Liver (tissue), 3 donors: ENCODE measurements around the gene FCRL6.

Experiments
- ATF3 ChIP-seq: IDR thresholded peaks from 2 replicates; pipeline ENCODE4 v1.6.1; 2016; ENCODE audit warnings: antibody characterized with exemption
- CTCF ChIP-seq: fragments of 150-350 bp; IDR thresholded peaks from 2 replicates; pipeline ENCODE4 v1.5.1; 2017; ENCODE audit warnings: improper control_type of control experiment, low read depth, low read length; ENCODE audit not compliant: missing input control
- EGR1 ChIP-seq, 2 donors: IDR thresholded peaks; 2 replicates each; pipeline ENCODE4 v1.6.1; 2016 to 2018; ENCODE audit warnings: antibody characterized with exemption in 2 of 2, low read depth in 2 of 2
- GABPA ChIP-seq, 2 donors: IDR thresholded peaks in 1 of 2; conservative IDR thresholded peaks in 1 of 2; 2 replicates each; pipeline ENCODE4 v1.6.1; 2016; ENCODE audit warnings: antibody characterized with exemption in 2 of 2, mild to moderate bottlenecking in 1 of 2, moderate library complexity in 1 of 2
- JUND ChIP-seq, 2 donors: IDR thresholded peaks; 2 replicates each; pipeline ENCODE4 v1.6.1; 2016; ENCODE audit warnings: antibody characterized with exemption in 2 of 2
- MAX ChIP-seq: IDR thresholded peaks from 2 replicates; pipeline ENCODE4 v1.6.1; 2016; ENCODE audit warnings: antibody characterized with exemption
- REST ChIP-seq: IDR thresholded peaks from 2 replicates; pipeline ENCODE4 v1.6.1; 2016; ENCODE audit warnings: antibody characterized with exemption, mild to moderate bottlenecking
- SP1 ChIP-seq: IDR thresholded peaks from 2 replicates; pipeline ENCODE4 v1.6.1; 2018; ENCODE audit warnings: antibody characterized with exemption, mild to moderate bottlenecking
- TAF1 ChIP-seq: conservative IDR thresholded peaks from 2 replicates; pipeline ENCODE4 v1.6.1; 2016; ENCODE audit warnings: antibody characterized with exemption, mild to moderate bottlenecking
- YY1 ChIP-seq: IDR thresholded peaks from 2 replicates; pipeline ENCODE4 v1.6.1; 2016; ENCODE audit warnings: antibody characterized with exemption, mild to moderate bottlenecking
- TF ChIP-seq, protein P1 (sequence below): IDR thresholded peaks from 2 replicates; pipeline ENCODE4 v1.6.1; 2016; ENCODE audit warnings: antibody characterized with exemption
- donor health status: healthy.
- donor health status: healthy.

DNA sequence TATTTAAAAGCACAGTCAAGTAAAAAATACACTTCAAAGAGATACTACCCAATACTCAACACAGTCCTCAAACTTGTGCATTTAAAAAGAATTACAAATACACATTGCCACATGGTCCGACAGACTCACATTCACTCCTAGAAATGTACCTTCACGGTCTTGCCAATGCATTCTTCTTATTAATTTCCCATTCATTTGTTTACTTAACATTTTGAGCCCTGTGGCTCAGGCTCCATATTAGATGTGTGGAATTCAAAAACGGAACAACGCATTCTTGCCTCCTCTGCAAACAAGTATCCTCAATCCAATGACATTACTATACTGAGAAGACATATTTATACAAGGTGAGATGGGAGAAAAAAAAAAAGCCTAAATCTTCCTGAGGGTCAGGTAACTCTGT, 23.9 kb upstream of the FCRL6 start:
- no peak for TF ChIP-seq CTCF
- no peak for TF ChIP-seq REST
- no peak for TF ChIP-seq MAX
- TF ChIP-seq TAF1, result no peak
- TF ChIP-seq JUND (IDR thresholded peaks at IDR 0.05), result no peak
- no peak for TF ChIP-seq ATF3
- TF ChIP-seq SP1, result no peak
- no peak for TF ChIP-seq GABPA (IDR thresholded peaks at IDR 0.05 in 1 of 2, conservative IDR thresholded peaks at IDR 0.05 in 1 of 2)
- no peak for TF ChIP-seq YY1
- TF ChIP-seq, protein P1, sequence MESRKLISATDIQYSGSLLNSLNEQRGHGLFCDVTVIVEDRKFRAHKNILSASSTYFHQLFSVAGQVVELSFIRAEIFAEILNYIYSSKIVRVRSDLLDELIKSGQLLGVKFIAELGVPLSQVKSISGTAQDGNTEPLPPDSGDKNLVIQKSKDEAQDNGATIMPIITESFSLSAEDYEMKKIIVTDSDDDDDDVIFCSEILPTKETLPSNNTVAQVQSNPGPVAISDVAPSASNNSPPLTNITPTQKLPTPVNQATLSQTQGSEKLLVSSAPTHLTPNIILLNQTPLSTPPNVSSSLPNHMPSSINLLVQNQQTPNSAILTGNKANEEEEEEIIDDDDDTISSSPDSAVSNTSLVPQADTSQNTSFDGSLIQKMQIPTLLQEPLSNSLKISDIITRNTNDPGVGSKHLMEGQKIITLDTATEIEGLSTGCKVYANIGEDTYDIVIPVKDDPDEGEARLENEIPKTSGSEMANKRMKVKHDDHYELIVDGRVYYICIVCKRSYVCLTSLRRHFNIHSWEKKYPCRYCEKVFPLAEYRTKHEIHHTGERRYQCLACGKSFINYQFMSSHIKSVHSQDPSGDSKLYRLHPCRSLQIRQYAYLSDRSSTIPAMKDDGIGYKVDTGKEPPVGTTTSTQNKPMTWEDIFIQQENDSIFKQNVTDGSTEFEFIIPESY, result no peak
- TF ChIP-seq EGR1 (IDR thresholded peaks at IDR 0.05; ENCODE audit: low read depth in 2 of 2), result no peak
